NCI-H2029 (cell line): ENCODE results near the gene BACH1.
A peak's percentile ranks its signal among the peaks of the same experiment; 100 is the strongest.

Experiments used
- DNase-seq: peaks from one replicate; lab custom pipeline; 2025; lab: John Stamatoyannopoulos, UW

BACH1 gene

DNA sequence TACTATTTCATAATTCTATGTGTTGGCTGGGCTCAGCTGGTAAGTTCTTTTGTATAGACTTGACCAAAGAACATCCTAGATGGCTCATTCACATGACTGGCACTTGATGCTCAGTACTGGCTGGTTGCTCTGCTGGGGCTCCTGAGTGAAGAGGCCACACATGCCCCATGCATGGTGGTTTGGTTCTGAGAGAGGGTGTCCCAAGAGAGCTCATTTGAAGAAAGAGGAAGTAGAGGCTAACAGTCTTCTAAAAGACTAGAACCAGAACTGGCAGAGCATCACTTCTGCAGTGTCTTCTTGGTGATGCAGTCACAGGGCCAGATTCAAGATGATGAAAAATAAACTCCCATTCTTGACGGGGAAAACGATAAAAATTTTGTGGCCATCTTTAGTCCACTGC is 5.2 kb upstream of the BACH1 start:
- DNase-seq, result no peak

DNA sequence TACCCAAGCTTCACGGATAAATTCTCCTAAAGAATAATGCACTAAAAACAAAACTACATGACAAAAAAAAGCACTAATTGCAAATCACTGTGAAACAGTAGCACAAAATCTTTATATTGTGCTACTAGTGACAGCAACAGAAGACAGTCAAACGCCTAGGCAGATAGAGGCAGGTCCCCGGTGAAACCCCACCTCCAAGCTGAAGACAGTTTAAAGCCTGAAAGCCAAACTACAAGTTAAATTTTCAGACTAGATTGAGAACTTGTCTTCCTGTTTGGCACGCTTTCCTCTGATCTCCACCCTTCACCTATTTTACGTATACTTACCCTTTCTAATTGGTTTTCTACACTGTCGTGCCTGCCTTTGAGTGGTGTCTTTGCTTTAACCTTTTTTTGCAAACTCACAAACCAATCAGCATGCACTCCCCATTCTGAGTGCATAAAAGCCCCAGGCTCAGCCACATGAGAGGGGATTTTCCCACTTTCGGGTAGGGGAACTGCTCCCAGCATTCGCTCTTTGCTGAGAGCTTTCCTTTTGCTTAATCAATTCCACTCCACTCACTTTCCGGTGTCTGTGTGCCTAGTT is 3.6 kb upstream of the BACH1 start:
- no peak for DNase-seq

DNA sequence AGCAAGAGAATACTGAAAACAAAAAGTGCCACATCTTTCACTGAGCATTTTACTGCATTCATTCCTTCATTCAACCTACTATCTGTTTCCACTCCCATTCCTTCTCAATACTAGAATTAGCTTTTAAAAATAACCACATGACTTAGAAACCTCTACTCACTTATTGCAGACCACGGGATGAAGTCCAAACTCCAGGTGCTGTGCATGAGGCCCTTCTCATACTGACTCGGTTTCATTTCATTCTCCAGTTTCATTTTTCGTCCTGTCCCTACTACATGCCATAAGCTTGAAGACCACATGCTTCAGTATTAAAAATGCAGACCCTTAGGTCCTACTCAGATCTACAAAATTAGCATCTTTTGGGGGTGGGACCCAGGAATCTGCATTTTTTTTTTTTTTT is 2.3 kb upstream of the BACH1 start:
- no peak for DNase-seq

DNA sequence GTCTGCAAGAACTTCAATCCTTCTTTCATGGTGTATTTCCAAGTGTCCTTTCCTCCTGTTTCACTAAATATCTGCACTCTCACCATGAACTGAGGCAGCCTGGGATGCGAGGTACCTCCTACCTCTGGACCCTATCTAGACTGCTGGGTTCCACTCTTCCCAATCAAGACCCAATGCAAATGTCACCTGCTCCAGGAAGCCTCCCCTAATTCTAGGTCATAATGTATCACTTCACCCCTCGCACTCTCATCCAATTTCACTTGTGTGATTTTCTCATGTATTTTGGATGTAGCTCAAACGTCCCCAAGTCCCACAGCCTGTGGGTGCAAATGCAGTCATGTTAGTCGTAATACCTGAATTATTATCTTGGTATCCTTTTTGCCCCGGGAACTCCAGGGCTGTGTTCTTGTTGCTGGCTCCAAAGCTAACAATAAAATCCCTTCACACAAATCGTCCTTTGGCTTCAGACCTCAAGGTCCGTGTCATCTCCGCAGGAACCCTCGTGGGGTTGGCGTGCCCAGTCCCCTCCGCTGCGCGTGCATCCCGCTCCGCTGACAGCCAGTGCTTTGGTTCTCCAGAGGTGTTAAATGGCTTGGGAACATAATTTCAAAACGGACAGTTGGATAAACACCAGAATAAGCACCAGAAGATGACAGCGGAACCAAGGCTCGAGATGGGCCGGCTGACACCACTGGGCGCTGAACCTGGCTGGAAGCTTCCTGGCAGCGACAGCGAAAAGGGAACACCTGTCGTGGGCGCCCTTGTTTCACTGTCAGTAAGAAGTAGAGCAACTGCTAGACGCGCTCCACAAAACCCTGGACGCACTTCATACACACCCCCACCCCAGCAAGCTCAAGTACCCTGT is 1.0 kb upstream of the BACH1 start:
- DNase-seq, result no peak

DNA sequence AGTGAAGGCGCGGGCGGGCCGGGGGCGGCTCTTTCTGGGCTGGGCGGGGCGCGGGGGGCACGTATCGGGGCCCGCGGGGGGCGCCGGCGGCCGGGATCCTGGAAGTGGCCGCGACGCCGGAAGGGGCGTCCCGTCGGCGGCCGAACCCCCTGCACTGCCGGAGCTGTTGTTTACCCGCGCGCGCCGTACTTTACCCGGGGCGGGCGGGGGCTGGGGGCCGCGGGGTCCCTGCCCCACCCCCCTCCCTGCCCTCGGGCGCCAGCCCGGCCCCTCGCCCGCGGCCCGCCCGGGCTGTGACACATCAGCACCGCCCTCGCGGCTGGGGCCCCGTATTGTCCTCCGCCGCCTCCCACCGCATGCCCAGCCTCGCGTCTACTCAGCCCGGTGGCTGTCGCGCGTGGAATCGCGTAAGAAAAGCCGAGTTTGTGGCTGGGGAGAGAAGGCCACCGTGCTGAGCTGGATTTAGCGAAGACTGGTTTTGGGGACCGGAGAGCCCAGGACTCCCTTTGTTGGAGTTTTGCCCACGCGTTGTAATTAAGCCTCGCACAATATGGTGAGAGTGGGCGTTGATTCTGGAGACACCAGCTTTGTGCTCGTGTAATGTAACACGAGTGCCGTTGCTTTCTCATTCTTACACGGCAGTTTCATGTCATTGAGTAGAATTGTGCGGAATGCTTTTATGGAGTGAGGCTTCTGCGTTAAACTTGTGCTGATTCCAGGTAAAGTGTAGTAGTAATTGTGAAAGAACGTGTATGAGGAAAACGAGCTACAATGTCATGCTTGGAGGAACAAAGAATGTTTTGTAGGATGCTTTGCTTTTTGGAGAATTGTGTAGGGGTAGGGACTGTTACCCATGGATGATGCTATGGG is 559 bp downstream of the BACH1 start:
- peak; percentile 38 for DNase-seq

DNA sequence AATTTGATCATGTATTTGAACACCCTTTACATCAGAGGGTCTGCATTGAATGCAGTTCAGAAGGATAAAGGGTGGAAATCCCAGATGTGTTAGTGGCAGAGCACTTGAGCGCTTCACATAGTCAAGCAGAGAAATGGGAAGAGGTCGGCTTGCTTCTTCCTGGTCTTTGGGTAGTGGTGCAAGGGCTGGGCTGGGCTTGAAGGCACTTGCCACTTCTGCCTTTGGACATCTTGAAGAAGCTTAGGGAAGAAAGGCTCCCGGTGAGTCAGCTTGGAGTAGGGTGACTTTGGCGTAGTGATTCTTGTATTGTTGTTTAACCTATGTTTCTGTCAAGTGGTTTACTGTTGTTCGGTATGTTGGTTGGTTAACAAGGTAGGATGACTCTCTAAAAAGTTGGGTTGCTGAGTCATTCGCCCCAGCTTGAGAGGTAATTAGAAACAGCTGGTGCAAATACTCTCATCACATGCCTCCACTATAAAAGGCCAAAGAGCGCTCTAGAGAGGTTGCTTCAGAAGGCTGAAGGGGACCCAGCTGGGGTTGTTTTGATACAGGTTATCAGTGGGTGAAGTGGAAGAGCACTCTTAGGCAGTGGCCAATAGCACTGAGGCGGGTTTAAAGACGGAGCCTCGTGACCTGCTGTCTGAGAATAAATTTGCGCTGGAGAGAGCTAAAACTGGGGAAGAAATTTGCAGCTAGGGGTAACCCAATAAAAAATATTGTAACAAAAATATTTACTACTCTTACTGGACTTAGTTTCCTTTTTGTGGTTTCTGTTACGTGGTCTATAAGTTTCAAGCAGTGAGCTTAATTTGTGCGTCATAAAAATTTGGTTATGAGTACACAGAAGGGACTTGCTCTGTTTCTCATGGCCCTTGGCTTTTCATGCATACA is 1.4 kb downstream of the BACH1 start:
- DNase-seq, result peak; percentile 94

DNA sequence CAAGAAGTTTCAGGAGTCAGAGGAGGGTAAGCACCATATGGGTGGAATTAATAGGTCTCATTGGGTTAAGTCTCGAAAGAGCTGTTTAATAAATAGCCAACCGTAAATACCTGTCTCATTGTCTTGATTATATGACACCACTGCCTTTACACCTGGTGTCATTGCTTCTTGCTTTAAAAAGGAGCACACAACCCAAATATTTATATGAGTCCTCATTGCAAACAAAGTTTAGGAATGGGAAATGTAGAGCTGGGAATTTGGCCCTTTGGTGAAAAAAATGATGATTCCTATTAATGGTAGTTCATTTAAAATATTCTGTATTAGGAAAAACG is 2.1 kb downstream of the BACH1 start:
- DNase-seq, result no peak

GRCh38 chr21:29301691-29302090 is 3.0 kb downstream of the BACH1 start:
- no peak for DNase-seq

DNA sequence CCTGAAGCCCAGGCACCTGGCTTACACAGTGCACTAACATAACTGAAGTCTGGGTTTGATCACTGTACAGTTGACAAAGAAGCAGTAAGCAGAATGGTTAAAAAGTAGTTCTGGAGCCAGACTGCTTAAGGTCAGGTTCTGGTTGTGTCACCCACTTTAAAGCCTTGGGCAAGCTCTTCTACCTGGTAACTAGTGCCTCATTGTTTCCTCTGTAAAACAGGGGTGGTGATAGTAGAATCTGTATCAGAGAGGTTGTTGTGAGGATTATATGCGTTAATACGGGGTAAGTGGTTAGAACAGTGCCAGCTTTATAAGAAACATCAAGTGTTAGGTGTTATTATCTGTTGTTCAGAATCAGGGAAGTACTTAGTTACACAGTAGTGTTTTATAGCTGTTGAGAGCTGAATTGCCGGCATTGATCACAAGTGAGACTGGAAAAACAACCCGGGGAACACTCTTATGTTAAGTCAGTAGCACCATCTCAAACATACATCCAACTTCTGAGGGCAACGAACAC is 3.7 kb downstream of the BACH1 start:
- peak; percentile 16 for DNase-seq

GRCh38 chr21:29303288-29303687 is 4.6 kb downstream of the BACH1 start:
- DNase-seq, result no peak

DNA sequence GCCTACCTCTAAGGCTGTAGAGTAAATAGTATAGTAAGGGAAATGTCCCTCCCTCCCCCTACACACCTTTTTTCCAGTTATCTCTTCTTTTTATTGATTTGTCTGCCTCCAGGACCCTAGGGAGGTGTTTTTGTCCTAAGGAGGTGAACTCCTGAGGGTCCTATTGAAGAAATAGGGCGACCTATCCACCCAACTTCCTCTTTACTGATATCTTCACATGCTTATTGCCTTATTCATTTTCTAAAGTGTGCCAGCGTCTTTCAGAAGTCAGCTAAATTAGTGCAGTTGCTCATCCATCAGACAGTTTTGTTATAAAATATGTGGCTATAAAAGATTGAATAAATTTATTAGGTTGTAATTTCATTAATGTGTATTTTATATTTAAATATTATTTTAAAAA is 5.9 kb downstream of the BACH1 start:
- no peak for DNase-seq

DNA sequence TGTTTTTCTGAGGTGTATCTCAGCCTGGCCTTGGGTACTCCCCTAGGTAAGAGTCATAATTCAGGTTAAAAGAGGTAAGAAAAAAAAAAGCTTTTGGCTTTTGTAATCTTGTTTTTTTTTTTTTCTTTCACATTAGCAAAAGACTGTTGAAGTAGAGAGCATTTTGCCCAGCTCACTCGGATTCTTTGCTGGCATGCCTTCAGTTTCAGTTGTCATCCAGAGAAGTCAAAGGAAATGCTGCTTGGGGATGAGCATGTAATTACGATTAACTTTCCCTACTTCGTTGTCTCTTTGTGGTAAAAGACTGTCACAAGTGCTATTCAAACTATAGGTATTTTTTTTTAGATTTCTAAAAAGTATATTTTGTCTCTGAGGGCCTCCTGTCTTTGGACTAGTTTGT is 6.3 kb downstream of the BACH1 start:
- DNase-seq, result no peak

GRCh38 chr21:29305561-29305960 is 6.8 kb downstream of the BACH1 start:
- DNase-seq, result no peak

GRCh38 chr21:29306920-29307319 is 8.2 kb downstream of the BACH1 start:
- DNase-seq, result no peak

- no peak for DNase-seq
Measured at GRCh38 chr21:29307718-29308455, 9.2 kb downstream of the BACH1 start.

DNA sequence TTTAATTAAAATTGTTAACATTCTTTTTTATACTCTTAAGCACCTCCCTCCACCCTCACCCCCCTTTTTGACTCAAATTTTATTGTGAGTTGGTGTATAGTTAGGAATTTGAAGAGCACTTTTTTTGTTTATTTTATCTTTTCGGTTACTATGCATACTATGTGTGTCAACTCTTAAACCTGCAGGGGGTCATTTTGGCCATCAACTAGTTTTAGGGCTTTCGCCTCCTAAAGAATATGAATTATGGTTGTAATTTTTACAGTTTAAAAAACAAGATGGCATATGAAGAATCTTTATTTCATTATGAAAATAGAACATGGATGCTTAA is 9.7 kb downstream of the BACH1 start:
- DNase-seq, result no peak

GRCh38 chr21:29309703-29310102 is 11.0 kb downstream of the BACH1 start:
- DNase-seq, result no peak

DNA sequence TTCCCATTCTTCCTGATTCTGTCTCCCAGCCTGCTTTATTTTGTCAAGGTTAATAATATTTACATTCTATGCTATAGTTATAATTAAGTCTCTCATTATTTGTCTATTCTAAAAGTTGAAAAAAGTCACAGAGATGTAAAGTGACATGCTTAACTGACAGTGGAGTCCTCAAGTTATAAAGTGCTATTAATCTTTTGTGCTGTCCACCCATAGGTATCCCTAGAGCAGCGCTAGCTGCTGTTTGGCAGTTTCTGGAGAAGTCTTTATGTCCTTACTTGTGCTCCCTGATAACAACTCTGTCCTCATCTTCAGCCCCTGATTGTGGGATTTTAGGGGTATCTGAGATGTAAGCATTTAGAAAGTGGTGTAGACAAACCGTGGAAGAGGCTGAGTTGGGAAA is 13.1 kb downstream of the BACH1 start:
- DNase-seq, result no peak

GRCh38 chr21:29312981-29313380 is 14.3 kb downstream of the BACH1 start:
- DNase-seq, result no peak

DNA sequence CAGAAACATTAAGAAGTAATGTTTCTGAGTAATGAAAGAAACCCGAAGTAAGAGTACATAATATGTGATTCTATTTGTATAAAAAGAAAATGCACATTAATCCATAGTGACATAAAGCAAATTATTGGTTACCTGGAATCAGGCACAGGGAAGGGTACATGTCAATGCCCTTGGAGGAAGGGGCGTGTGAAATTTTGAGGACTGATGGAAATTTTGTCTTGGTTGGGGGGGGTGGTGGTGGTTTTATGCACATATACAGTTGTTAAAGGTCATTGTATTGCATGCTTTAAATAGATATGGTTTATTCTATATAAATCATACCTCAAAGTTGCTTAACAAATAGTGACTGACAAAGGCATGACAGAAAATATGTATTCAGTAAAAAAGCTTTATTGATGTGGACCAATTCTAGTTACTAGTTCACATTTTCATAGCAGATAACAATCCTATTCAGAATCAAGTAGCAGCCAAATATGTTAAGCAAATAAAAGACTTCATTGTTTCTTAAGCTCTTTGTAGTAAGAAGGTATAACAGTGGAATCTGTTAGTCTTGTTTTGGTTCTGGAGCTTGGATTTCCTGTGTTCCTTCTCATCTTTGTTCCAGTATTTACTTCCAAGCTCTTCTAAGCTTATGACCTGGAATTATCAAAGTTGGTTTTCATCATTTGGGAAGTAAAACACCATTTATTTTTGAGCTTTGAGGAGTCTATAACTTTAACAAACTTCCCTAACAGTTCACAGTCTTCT is 15.1 kb downstream of the BACH1 start:
- DNase-seq, result no peak
